NCI-H1048 (cell line): Measurements from ENCODE around the gene MAN2C1.

Experiments used
- DNase-seq: peaks from one replicate; lab custom pipeline; 2025; lab: John Stamatoyannopoulos, UW

The MAN2C1 gene

GRCh38 chr15:75309711-75310110 is 58.7 kb downstream of the MAN2C1 start:
- no peak for DNase-seq

GRCh38 chr15:75307778-75308390 is 60.5 kb downstream of the MAN2C1 start:
- DNase-seq: no peak

- DNase-seq: no peak
Observed at GRCh38 chr15:75306188-75306587, 62.2 kb downstream of the MAN2C1 start.
